ENCODE data around the gene CDC26. TPM values are rescaled to one million over a fixed set of nuclear protein-coding genes. Genes with fewer than 3 reads are reported as not detected.

Gene CDC26
- total and polyA plus RNA-seq, 8 donors = 7.2 to 66.4 (median 27.1) TPM

- Histone ChIP-seq H3K4me1 (no peaks in the 10 kb centered on the region), H3K36me3 (peaks cover 0 to 25% (median 7%) of the 10 kb centered on the region in 4 donors), H3K4me3 (no peak overlapping the region), H3K9me3 (no peaks in the 10 kb centered on the region), H3K27me3 (no peaks in the 10 kb centered on the region), H3K27ac (no peak overlapping the region)
- intact Hi-C loops (cut with DNase I; ENCODE audit: low total_unique reads) = no loop called here
- WGBS, 5 donors = 71 to 82% (median 77%) methylated on average over 5 of the region's 5 CpGs
- TF ChIP-seq EP300 (IDR thresholded peaks at IDR 0.05) = no peak
- no peak for TF ChIP-seq POLR2A (IDR thresholded peaks at IDR 0.05)
- no peak for TF ChIP-seq CTCF (IDR thresholded peaks at IDR 0.05)
- no peak for TF ChIP-seq POLR2AphosphoS5 (IDR thresholded peaks at IDR 0.05)
- DNase-seq = no peak
Observed at GRCh38 chr9:113313261-113313660, 37.9 kb upstream of the CDC26 start.

- Histone ChIP-seq H3K36me3 (peaks cover 0 to 17% (median 3%) of the 10 kb centered on the region in 4 donors), H3K27me3 (peaks cover 0 to 9% (median 0%) of the 10 kb centered on the region in 3 donors), H3K4me1 (no peaks in the 10 kb centered on the region), H3K4me3 (no peak overlapping the region), H3K9me3 (no peaks in the 10 kb centered on the region), H3K27ac (no peak overlapping the region)
- WGBS, 5 donors = 81 to 92% (median 84%) methylated on average over 3 of the region's 3 CpGs
- TF ChIP-seq EP300 (IDR thresholded peaks at IDR 0.05) = no peak
- no peak for TF ChIP-seq POLR2A (IDR thresholded peaks at IDR 0.05)
- TF ChIP-seq CTCF (IDR thresholded peaks at IDR 0.05) = no peak
- no peak for TF ChIP-seq POLR2AphosphoS5 (IDR thresholded peaks at IDR 0.05)
- intact Hi-C loops (cut with DNase I; ENCODE audit: low total_unique reads) = no loop called here
- no peak for DNase-seq
Observed at GRCh38 chr9:113311961-113312360, 36.6 kb upstream of the CDC26 start.

- Histone ChIP-seq H3K36me3 (peaks cover 0 to 8% (median 0%) of the 10 kb centered on the region in 4 donors), H3K27me3 (peaks cover 0 to 13% (median 0%) of the 10 kb centered on the region in 3 donors), H3K9me3 (no peaks in the 10 kb centered on the region), H3K4me3 (no peak overlapping the region), H3K27ac (no peak overlapping the region), H3K4me1 (no peaks in the 10 kb centered on the region)
- WGBS, 5 donors = 34 to 65% (median 57%) methylated on average over 3 of the region's 3 CpGs
- TF ChIP-seq POLR2A (IDR thresholded peaks at IDR 0.05) (no peak), CTCF (IDR thresholded peaks at IDR 0.05) (no peak), EP300 (IDR thresholded peaks at IDR 0.05) (no peak), POLR2AphosphoS5 (IDR thresholded peaks at IDR 0.05) (no peak)
- DNase-seq = no peak
- intact Hi-C loops (cut with DNase I; ENCODE audit: low total_unique reads) = no loop called here
Observed at GRCh38 chr9:113310538-113310937, 35.2 kb upstream of the CDC26 start.

- Histone ChIP-seq H3K4me3 (no peak overlapping the region), H3K4me1 (no peaks in the 10 kb centered on the region), H3K9me3 (no peaks in the 10 kb centered on the region), H3K27ac (no peak overlapping the region), H3K27me3 (peaks cover 0 to 13% (median 0%) of the 10 kb centered on the region in 3 donors), H3K36me3 (no peaks in the 10 kb centered on the region)
- DNase-seq = peak; percentile 28 to 72
- WGBS, 5 donors = 5 to 13% (median 9%) methylated on average over 2 of the region's 2 CpGs
- intact Hi-C loops (cut with DNase I; ENCODE audit: low total_unique reads) = no loop called here
- TF ChIP-seq POLR2AphosphoS5 (IDR thresholded peaks at IDR 0.05) = no peak
- TF ChIP-seq POLR2A (IDR thresholded peaks at IDR 0.05) = no peak
- TF ChIP-seq EP300 (IDR thresholded peaks at IDR 0.05) = no peak
- peak in 5 of 7 experiments; percentile 31 to 57 (median 43) for TF ChIP-seq CTCF (IDR thresholded peaks at IDR 0.05)
Observed at GRCh38 chr9:113309204-113309813, 33.9 kb upstream of the CDC26 start.
